GM19025 (cell line): Measurements from ENCODE around the gene TXNDC8.
A peak's percentile ranks its signal among the peaks of the same experiment; 100 is the strongest.
"Not testable (repeated sequence)": the region's sequence is repeated elsewhere in the genome, so short reads cannot be mapped to it uniquely, and the experiment has no call there.

Source experiments
- ATAC-seq: cut with Tn5 transposase; IDR thresholded peaks from one replicate; pipeline ENCODE4 v1.9.1; 2021; ENCODE audit warnings: mild to moderate bottlenecking, low read depth, moderate library complexity; ENCODE audit not compliant: unreplicated experiment

Gene TXNDC8

GRCh38 chr9:110337727-110338126, at the start of gene TXNDC8:
Gene TXNDC8, minus strand, starts transcription at chr9:110337863.
- ATAC-seq, result no peak

DNA sequence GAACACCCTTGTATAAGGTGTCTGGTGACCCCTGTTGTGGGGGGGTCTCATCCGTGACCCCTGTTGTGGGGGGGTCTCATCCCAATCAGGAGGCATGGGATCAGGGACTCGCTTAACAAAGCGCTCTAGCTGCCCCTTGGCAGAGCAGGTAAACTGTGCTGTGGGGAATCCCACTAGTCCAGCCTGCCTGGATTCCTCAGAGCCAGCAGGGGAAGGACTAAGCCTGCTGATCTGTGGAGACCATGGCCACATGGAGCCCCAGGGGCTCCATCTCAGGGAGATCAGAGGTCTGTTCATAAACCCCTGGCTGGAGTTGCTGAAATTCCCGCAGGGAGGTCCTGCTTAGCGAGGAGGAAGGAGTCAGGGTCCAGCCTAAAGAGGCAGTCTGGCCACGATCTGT, 45.8 kb upstream of the TXNDC8 start:
- no peak for ATAC-seq

- no peak for ATAC-seq
Observed at GRCh38 chr9:110382731-110383130, 45.1 kb upstream of the TXNDC8 start.

GRCh38 chr9:110371411-110372007, 33.8 kb upstream of the TXNDC8 start:
- ATAC-seq, result no peak

GRCh38 chr9:110370315-110370714, 32.7 kb upstream of the TXNDC8 start:
- ATAC-seq, result no peak

DNA sequence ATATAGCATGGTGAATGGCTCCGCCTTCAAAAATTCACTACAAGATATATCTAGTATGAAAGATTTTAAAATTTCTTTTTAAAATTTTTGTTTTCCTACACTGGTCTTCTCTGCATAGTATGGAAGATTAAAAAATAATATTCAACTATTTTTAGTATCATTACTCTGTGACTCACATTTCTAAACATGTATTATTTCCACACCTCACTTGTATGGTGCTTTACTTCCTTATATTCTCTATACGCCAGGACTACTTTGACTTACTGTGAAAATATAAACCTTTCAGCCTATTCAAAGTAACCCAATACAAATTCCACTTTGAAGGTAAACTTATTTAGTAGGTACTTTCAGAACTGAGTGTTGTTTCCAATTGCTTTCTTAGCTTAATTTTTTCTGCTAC, 26.8 kb upstream of the TXNDC8 start:
- ATAC-seq, result no peak

- not testable (repeated sequence) for ATAC-seq
Observed at GRCh38 chr9:110358992-110359391, 21.3 kb upstream of the TXNDC8 start.

- no peak for ATAC-seq
Observed at GRCh38 chr9:110357505-110357904, 19.8 kb upstream of the TXNDC8 start.

GRCh38 chr9:110356639-110357395, 19.2 kb upstream of the TXNDC8 start:
- no peak for ATAC-seq

DNA sequence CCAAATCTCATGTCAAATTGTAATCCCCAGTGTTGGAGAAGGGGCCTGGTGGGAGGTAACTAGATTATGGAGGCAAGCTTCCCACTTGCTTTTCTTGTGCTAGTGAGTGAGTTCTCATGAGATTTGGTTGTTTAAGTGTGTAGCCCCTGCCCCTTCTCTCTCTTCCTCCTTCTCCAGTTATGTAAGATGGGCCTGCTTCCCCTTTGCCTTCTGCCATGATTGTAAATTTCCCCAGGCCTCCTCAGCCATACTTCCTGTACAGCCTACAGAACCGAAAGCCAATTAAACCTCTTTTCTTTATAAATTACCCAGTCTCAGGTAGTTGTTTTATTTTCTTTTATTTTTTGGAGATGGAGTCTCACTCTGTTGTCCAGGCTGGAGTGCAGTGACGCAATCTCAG, 18.2 kb upstream of the TXNDC8 start:
- no peak for ATAC-seq

DNA sequence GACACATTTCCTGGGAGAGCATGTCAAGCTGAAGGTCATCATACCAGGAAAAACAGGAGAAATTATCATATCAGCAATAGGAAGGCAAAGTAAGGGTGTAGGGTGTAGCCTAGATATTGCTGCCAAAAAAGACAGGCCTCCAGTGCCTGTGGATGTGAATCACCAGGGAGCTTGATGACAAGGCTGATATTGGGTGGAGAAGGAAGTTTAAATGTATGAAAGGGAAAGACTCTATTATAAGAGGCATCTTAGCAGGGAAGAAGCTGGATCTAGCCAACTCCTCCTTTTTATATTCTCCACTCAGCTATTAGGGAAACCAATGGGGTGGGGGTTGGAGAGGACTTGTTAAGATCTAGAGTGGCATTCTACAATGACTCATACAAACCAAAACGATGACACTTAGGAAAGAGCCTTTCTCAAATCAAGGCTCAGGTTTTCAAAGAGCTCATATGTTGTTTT, 13.4 kb upstream of the TXNDC8 start:
- ATAC-seq, result no peak

DNA sequence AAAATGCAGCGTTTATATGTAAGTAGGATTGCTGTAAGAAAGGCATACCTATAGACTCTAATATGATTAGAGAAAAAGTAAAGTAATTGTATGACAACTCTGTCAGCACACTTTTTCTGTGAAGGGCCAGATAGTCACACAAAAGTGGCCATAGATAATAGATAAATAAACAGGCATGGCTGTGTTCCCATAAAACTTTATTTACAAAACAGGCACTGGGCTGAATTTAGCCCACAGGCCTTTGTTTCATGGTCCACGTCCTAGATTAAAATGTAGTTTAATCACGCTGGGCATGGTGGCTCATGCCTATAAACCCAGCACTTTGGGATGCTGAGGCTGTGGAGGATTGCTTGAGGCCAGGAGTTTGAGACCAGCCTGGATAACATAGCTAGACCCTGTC, 8.7 kb upstream of the TXNDC8 start:
- no peak for ATAC-seq

DNA sequence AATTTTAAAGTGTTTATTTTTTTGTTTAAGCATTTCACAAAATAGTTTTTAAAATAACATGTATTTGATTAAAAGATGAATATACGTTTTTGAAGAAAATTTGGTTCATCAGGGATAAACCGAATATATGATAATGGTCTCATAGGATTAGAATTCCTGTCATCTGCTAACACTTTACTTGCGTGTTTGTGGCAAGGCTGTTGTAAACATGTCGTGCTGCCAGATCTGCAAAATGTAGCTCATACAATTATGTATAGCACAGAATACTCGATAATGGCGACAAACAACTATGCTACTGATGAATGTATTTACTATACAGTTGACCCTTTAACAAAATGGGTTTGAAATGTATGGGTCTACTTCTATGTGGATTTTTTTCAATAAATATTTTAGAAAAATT, 7.2 kb upstream of the TXNDC8 start:
- ATAC-seq, result no peak

GRCh38 chr9:110343551-110343950, 5.9 kb upstream of the TXNDC8 start:
- ATAC-seq, result no peak

- no peak for ATAC-seq
Observed at GRCh38 chr9:110340306-110340705, 2.6 kb upstream of the TXNDC8 start.

- no peak for ATAC-seq
Observed at GRCh38 chr9:110338143-110338542, 480 bp upstream of the TXNDC8 start.

DNA sequence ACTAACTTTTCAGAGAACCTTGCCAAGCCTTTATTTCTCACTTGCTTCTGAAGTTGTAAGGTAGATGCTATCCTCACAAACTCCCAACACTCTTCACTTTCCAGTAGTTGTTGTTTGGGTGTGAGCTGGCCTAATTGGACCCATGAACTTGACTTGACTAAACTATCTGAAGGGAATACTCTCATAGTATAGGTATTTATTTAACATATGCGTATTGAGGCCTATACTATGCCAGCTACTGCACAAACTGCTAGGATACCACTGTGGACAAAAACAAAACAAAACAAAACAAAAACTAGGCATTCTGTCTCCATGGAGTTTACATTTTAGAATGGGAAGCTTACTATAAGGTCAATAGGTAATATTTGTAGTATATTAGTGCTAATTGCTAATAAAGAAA, 1.3 kb downstream of the TXNDC8 start:
- no peak for ATAC-seq

DNA sequence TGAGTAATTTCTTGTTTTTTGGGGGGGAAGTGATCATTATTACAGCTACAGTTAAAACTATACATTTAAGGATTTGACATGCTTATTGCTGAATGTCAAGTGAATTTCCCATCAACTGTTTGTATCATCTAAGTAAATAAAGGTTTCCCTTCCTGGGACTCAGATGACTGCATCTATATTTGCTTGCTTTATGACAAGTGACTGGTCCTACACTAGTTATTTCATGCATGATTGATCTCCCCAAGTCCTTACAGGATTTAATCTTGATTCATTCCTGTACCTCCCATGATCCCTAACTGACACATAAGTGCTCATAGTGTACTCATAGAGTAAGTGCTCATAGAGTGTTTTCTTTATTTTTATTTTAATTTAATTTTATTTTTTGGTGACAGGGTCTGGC, 2.8 kb downstream of the TXNDC8 start:
- no peak for ATAC-seq

DNA sequence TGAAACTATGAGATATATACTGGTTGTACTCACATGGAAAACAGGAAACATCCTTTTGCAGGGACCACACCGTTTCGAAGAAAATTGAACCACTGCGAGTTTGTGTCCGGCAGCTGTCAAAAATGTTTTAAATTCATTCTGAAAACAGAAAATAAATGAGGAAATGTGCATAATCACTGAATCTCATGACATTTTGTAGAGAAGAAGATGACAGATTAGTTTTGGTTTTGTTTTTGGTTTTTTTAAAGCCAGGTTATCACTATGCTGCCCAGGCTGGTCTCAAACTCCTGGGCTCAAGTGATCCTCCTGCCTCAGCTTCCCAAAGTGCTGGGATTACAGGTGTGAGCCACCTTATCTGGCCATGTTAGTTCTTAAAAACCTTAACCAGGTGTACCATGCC, 3.5 kb downstream of the TXNDC8 start:
- peak; percentile 70 for ATAC-seq

DNA sequence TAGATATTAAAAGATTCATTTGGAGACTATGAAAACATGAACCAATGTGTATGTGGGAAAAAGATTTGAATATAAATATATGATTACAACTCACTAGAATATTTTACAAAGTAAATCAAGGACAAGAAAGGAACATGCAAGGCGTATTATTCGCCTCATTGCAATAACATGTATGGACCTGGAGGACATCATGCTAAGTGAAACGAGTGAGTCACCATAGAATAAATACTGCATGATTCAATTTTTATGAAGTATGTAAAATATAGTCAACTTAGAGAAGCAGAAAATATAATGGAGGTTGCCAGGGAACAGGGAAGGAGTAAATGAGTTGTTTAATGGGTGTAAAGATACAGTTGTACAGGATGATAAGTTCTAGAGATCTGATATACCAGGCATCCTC, 4.9 kb downstream of the TXNDC8 start:
- ATAC-seq, result no peak

- ATAC-seq, result no peak
Observed at GRCh38 chr9:110330484-110331105, 7.1 kb downstream of the TXNDC8 start.
